Esophagus squamous epithelium (tissue), 5 donors: Measurements from ENCODE around the gene SUSD2. TPM values are rescaled to one million over a fixed set of nuclear protein-coding genes. Genes with fewer than 3 reads are reported as not detected.

Source experiments
- DNase-seq: peaks from one replicate; lab custom pipeline; 2025; lab: John Stamatoyannopoulos, UW
- H3K27ac ChIP-seq, 4 donors: fragments of 200-600 bp; sonication (generic); one replicate each; pipeline ENCODE4 v1.5.1; 2016 to 2019; ENCODE audit warnings: mild to moderate bottlenecking in 1 of 4
- H3K27me3 ChIP-seq, 4 donors: fragments of 200-600 bp; sonication (generic); 1 replicate in 3 of 4; 2 replicates in 1 of 4; pipeline versions ENCODE4 v1.5.1 to v1.6.0; 2017 to 2021; ENCODE audit warnings: antibody characterized with exemption in 1 of 4
- H3K36me3 ChIP-seq, 3 donors: fragments of 200-600 bp; sonication (generic); one replicate each; pipeline ENCODE4 v1.5.1; 2016 to 2019
- H3K4me1 ChIP-seq, 3 donors: fragments of 200-600 bp; sonication (generic); one replicate each; pipeline ENCODE4 v1.5.1; 2017 to 2019
- H3K4me3 ChIP-seq, 4 donors: fragments of 200-600 bp; sonication (generic); 1 replicate in 3 of 4; 2 replicates in 1 of 4; pipeline ENCODE4 v1.5.1; 2016 to 2019; ENCODE audit warnings: mild to moderate bottlenecking in 2 of 4, moderate library complexity in 1 of 4
- H3K9me3 ChIP-seq, 3 donors: fragments of 200-600 bp; sonication (generic); one replicate each; pipeline ENCODE4 v1.5.1; 2016 to 2019
- CTCF ChIP-seq, 6 experiments: fragments of 450-650 bp in 4 of 6; fragments of 200-600 bp in 2 of 6; sonication (generic) in 2 of 6; IDR thresholded peaks; one replicate each; pipeline ENCODE4 v1.5.1; 2016 to 2019; ENCODE audit warnings: antibody characterized with exemption in 6 of 6, mild to moderate bottlenecking in 4 of 6, moderate library complexity in 4 of 6
- POLR2A ChIP-seq, 4 donors: fragments of 450-650 bp; IDR thresholded peaks; one replicate each; pipeline ENCODE4 v1.6.1; 2017; ENCODE audit warnings: antibody characterized with exemption in 4 of 4, mild to moderate bottlenecking in 4 of 4, moderate library complexity in 3 of 4
- whole genome bisulfite sequencing, 2 donors: methylation state at CpG; one replicate each; pipeline ENCODE4 v1.1.5; 2018; 5-methylcytosine and 5-hydroxymethylcytosine counted together
- intact Hi-C: fragments of 100-400 bp; cut with DNase I; formaldehyde crosslinking; loops from one replicate; pipeline ENCODE4 v1.15.0; 2022
- total RNA-seq, 4 donors: library from RNA; depleted of rRNA; stranded (reverse); fragments of >200 nt; gene quantifications; one replicate each; pipeline ENCODE4 v1.1.0, GENCODE V29; 2016
- donor health status: DM: yes; HTN: yes; CAD: no.

Gene SUSD2
- total RNA-seq, 4 donors from 2014 or later: 1.1 to 2.5 (median 1.6) TPM

GRCh38 chr22:24217384-24217783 lies 36.1 kb downstream of the SUSD2 start:
- Histone ChIP-seq H3K27ac (no peak overlapping the region), H3K4me3 (no peak overlapping the region), H3K36me3 (no peaks in the 10 kb centered on the region), H3K27me3 (peaks cover 0 to 6% (median 0%) of the 10 kb centered on the region in 4 donors), H3K4me1 (no peaks in the 10 kb centered on the region), H3K9me3 (no peaks in the 10 kb centered on the region)
- TF ChIP-seq CTCF (IDR thresholded peaks at IDR 0.05) (no peak), POLR2A (IDR thresholded peaks at IDR 0.05) (no peak)
- DNase-seq: no peak
- WGBS, 2 donors: 70 to 78% methylated on average over 3 of the region's 3 CpGs
- intact Hi-C loops: no loop called here

GRCh38 chr22:24219750-24220149 lies 38.5 kb downstream of the SUSD2 start:
- intact Hi-C loops: no loop called here
- DNase-seq: no peak
- TF ChIP-seq CTCF (IDR thresholded peaks at IDR 0.05) (no peak), POLR2A (IDR thresholded peaks at IDR 0.05) (no peak)
- WGBS, 2 donors: 77% methylated on average over 6 of the region's 9 CpGs; no CpG with 5 or more reads in 1 of the 2 donors
- Histone ChIP-seq H3K4me3 (no peak overlapping the region), H3K27me3 (peaks cover 0 to 2% (median 0%) of the 10 kb centered on the region in 4 donors), H3K9me3 (peaks cover 0 to 9% (median 5%) of the 10 kb centered on the region in 3 donors), H3K4me1 (no peaks in the 10 kb centered on the region), H3K36me3 (peaks cover 0 to 7% (median under 1%) of the 10 kb centered on the region in 3 donors), H3K27ac (no peak overlapping the region)

GRCh38 chr22:24224468-24224867 lies 43.2 kb downstream of the SUSD2 start:
- no peak for DNase-seq
- WGBS, 2 donors: 91 to 100% methylated on average over 1 of the region's 1 CpG
- TF ChIP-seq POLR2A (IDR thresholded peaks at IDR 0.05) (no peak), CTCF (IDR thresholded peaks at IDR 0.05) (no peak)
- Histone ChIP-seq H3K4me1 (no peaks in the 10 kb centered on the region), H3K27me3 (no peaks in the 10 kb centered on the region), H3K9me3 (peaks cover 0 to 17% (median 9%) of the 10 kb centered on the region in 3 donors), H3K27ac (no peak overlapping the region), H3K36me3 (peaks cover 0 to 33% (median 3%) of the 10 kb centered on the region in 3 donors), H3K4me3 (no peak overlapping the region)
- intact Hi-C loops: no loop called here

GRCh38 chr22:24225044-24225601 lies 43.8 kb downstream of the SUSD2 start:
- no peak overlapping the region for H3K27ac ChIP-seq
- H3K36me3 ChIP-seq: peaks cover 0 to 33% (median 3%) of the 10 kb centered on the region in 3 donors
- no peak for DNase-seq
- intact Hi-C loops: no loop called here
- no peak overlapping the region for H3K4me3 ChIP-seq
- H3K9me3 ChIP-seq: peaks cover 0 to 17% (median 9%) of the 10 kb centered on the region in 3 donors
- no peaks in the 10 kb centered on the region for H3K4me1 ChIP-seq
- WGBS, 2 donors: 86% methylated on average over 4 of the region's 14 CpGs; no CpG with 5 or more reads in 1 of the 2 donors
- TF ChIP-seq CTCF (IDR thresholded peaks at IDR 0.05) (no peak), POLR2A (IDR thresholded peaks at IDR 0.05) (no peak)
- H3K27me3 ChIP-seq: no peaks in the 10 kb centered on the region

- Histone ChIP-seq H3K36me3 (peaks cover 0 to 33% (median 3%) of the 10 kb centered on the region in 3 donors), H3K27ac (no peak overlapping the region), H3K27me3 (no peaks in the 10 kb centered on the region), H3K4me1 (no peaks in the 10 kb centered on the region), H3K4me3 (no peak overlapping the region), H3K9me3 (peaks cover 0 to 17% (median 9%) of the 10 kb centered on the region in 3 donors)
- no peak for TF ChIP-seq CTCF (IDR thresholded peaks at IDR 0.05)
- no peak for TF ChIP-seq POLR2A (IDR thresholded peaks at IDR 0.05)
- DNase-seq: no peak
- intact Hi-C loops: no loop called here
- WGBS, 2 donors: 100% methylated on average over 1 to 7 of the region's 14 CpGs
Measured at GRCh38 chr22:24225951-24226350, 44.7 kb downstream of the SUSD2 start.
